NB4 (cell line): Measurements from ENCODE around the gene EDC4.

Experiments
- DNase-seq: peaks from one replicate; pipeline ENCODE4 v3.0.0; 2010; ENCODE audit warnings: low read depth
- H3K4me3 ChIP-seq: one replicate; pipeline ENCODE4 v1.5.1; 2011; ENCODE audit warnings: mild to moderate bottlenecking, low read depth, low read length, moderate library complexity
- MYC ChIP-seq: IDR thresholded peaks from 2 replicates; pipeline ENCODE4 v1.6.1; 2011; ENCODE audit warnings: low read depth, low read length
- POLR2A ChIP-seq: IDR thresholded peaks from 2 replicates; pipeline ENCODE4 v1.6.1; 2011; ENCODE audit warnings: mild to moderate bottlenecking; ENCODE audit not compliant: insufficient read length; ENCODE audit errors: extremely low read depth
- TF ChIP-seq, protein P1 (sequence below): IDR thresholded peaks from one replicate; pipeline ENCODE4 v1.5.1; 2012; ENCODE audit warnings: low read depth, low read length
- TF ChIP-seq, protein P2 (sequence below): IDR thresholded peaks from 2 replicates; pipeline ENCODE4 v1.6.1; 2011; ENCODE audit warnings: low read depth, low read length

Gene EDC4

DNA sequence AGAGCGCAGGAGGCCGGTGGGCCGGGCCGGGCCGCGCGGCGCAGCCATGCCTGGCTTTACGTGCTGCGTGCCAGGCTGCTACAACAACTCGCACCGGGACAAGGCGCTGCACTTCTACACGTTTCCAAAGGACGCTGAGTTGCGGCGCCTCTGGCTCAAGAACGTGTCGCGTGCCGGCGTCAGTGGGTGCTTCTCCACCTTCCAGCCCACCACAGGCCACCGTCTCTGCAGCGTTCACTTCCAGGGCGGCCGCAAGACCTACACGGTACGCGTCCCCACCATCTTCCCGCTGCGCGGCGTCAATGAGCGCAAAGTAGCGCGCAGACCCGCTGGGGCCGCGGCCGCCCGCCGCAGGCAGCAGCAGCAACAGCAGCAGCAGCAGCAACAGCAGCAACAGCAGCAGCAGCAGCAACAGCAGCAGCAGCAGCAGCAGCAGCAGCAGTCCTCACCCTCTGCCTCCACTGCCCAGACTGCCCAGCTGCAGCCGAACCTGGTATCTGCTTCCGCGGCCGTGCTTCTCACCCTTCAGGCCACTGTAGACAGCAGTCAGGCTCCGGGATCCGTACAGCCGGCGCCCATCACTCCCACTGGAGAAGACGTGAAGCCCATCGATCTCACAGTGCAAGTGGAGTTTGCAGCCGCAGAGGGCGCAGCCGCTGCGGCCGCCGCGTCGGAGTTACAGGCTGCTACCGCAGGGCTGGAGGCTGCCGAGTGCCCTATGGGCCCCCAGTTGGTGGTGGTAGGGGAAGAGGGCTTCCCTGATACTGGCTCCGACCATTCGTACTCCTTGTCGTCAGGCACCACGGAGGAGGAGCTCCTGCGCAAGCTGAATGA, 30.1 kb upstream of the EDC4 start:
- TF ChIP-seq POLR2A (peak; percentile 2), MYC (peak; percentile 68)
- TF ChIP-seq, protein P1, sequence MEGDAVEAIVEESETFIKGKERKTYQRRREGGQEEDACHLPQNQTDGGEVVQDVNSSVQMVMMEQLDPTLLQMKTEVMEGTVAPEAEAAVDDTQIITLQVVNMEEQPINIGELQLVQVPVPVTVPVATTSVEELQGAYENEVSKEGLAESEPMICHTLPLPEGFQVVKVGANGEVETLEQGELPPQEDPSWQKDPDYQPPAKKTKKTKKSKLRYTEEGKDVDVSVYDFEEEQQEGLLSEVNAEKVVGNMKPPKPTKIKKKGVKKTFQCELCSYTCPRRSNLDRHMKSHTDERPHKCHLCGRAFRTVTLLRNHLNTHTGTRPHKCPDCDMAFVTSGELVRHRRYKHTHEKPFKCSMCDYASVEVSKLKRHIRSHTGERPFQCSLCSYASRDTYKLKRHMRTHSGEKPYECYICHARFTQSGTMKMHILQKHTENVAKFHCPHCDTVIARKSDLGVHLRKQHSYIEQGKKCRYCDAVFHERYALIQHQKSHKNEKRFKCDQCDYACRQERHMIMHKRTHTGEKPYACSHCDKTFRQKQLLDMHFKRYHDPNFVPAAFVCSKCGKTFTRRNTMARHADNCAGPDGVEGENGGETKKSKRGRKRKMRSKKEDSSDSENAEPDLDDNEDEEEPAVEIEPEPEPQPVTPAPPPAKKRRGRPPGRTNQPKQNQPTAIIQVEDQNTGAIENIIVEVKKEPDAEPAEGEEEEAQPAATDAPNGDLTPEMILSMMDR: peak; percentile 21
- TF ChIP-seq, protein P2, sequence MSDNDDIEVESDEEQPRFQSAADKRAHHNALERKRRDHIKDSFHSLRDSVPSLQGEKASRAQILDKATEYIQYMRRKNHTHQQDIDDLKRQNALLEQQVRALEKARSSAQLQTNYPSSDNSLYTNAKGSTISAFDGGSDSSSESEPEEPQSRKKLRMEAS: peak; percentile 60
- peak overlapping the region; percentile 77 for H3K4me3 ChIP-seq
- DNase-seq: peak; percentile 82

DNA sequence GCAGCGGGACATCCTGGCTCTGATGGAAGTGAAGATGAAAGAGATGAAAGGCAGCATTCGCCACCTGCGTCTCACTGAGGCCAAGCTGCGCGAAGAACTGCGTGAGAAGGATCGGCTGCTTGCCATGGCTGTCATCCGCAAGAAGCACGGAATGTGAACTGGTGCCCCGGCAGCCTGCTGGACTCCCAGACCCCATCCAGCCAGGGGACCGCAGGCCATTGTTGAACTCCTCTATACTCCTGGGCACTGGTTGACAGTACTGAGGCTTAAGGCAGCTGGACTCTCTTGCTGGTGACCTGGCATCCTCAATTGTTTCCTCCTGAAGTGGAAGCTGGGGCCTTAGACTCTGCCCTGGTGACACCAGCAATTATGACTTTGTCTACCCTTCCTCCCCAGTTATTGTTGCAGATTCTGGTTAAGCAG, 29.5 kb upstream of the EDC4 start:
- DNase-seq: no peak
- H3K4me3 ChIP-seq: peak overlapping the region; percentile 77
- TF ChIP-seq, protein P2: no peak
- TF ChIP-seq, protein P1: no peak
- TF ChIP-seq MYC (no peak), POLR2A (no peak)

DNA sequence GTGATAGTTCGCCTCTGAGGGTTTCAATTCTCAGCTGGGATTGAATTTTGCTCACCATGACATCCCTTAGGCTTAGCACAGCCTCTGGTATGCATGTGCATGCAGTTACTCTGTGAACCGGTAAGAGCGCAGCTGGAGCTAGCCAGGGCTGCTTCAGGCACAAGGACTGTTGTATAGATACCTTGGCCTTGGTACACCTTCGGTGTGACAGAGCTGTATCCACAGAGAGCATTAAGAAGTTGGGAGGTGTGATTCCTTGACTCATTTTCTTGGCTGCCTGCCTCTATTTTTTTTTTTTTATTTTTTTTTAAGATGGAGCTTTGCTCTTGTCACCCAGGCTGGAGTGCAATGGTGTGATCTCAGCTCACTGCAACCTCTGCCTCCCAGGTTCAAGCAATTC, 28.4 kb upstream of the EDC4 start:
- peak overlapping the region; percentile 77 for H3K4me3 ChIP-seq
- TF ChIP-seq MYC: no peak
- TF ChIP-seq, protein P2: no peak
- no peak for TF ChIP-seq POLR2A
- TF ChIP-seq, protein P1: no peak
- no peak for DNase-seq

DNA sequence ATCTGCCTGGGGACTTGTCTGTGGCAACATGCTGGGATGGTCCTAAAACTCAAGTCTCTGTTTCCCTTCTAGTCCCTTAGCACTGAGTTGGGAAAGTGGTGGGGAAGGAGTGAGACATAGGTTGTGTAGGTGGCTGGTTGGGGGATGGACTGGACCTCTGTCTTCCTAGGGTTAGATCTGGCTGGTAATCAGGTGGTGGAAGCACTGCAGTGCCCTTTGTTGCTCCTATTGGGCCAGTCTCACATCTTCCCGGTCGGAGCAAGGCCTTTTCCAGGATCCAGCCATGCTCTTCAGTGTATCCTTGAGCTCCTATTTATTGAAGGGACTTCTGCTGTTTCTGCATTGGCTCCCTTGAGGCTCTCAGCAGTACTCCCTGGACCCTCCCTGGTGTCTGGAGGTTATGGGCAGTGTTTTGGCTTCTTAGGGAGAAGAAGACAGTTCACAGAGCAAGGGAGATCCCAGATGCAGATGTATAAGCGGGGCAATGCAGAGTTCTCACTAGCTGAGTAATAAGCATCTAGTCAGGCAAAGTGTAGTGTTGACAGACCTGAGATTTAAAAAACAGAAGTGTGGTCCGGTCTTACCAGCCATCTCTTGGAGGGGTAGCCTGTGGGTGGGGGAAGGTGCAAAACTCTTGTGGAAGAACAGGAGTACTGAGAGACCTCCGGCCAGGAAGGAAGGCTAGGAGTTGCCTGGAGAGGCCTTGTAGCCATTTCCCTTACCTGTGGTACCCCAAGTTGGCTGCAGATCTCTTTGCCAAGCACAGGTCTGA, 27.4 kb upstream of the EDC4 start:
- peak overlapping the region; percentile 68 for H3K4me3 ChIP-seq
- peak; percentile 59 for DNase-seq
- TF ChIP-seq MYC (no peak), POLR2A (no peak)
- TF ChIP-seq, protein P1: no peak
- TF ChIP-seq, protein P2: no peak

DNA sequence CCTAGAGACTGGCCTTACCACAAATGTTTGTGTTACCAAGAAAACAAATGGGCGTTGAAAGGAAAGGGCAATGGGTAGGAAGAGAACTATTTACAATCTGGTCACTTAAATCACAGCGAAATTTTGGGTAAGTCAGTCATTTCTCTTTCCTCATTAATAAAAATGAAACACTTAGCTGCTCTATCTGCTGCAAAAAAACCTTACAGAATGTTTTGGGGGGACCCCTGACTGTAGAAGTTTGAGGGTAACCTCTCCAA, 26.9 kb upstream of the EDC4 start:
- peak overlapping the region; percentile 68 for H3K4me3 ChIP-seq
- DNase-seq: no peak
- TF ChIP-seq MYC (no peak), POLR2A (no peak)
- TF ChIP-seq, protein P1: no peak
- TF ChIP-seq, protein P2: no peak
